Measurements from ENCODE around the gene PTGIS.
"Not testable (repeated sequence)": the region's sequence is repeated elsewhere in the genome, so short reads cannot be mapped to it uniquely, and the experiment has no call there.

The PTGIS gene
- 0 reads per million in 3 donors for total RNA-seq

DNA sequence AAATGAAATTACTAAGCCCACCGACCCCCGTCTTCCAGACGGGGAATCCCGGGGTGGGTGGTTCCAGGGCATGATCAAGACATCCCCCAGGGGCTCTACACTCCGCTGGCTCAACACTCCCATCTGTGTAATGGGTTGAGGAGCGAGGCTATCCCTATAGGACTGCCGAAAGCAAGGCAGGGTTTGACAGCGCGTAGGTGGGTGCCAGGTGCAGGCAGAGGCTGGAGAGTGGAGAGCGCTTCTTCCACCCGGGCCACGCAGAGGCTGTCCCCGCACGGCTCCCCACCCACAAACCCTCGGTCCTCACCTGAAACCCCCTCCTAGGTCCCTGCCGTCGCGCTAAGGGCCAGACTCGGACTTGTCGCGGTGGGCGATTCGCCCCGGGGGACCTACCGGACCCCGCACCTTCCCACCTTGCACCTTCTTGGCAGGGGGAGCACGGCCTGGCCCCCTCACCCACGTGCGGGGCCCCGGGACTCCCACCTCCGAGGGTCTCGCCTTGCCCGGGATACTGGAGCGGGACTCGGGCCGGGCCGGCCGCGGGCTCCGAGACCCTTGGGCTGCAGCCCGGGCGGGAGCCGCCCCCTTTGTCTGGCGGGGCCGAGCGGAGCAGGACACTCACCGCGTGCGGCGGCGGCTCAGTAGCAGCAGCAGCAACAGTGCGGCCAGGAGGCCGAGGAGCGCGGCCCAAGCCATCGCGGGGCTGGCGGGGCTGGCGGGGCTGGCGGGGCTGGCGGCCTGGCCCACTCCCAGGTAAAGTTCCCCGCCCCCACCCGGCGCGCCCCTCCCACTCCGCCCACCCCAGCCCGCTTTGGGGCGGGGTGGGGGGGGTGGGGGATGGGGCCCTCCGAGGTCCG is at the start of gene PTGIS:
TSS of gene PTGIS (minus strand) at position 717 of the 857 bp plus-strand sequence. CDS start at position 696, 21 bp downstream.
- Histone ChIP-seq H3K27ac (ENCODE audit: insufficient read depth, low read length, poor library complexity, severe bottlenecking) (no peak within 1 kb of the TSS), H3K36me3 (ENCODE audit: control insufficient read depth, insufficient read depth, low read length) (no peaks in the 10 kb centered on the region), H3K9me3 (ENCODE audit: control insufficient read depth, low read length) (no peaks in the 10 kb centered on the region), H3K4me3 (ENCODE audit: insufficient read depth, low read depth, low read length, poor library complexity, severe bottlenecking) (no peak within 1 kb of the TSS), H3K4me1 (ENCODE audit: control insufficient read depth, insufficient read depth, low read length, poor library complexity, severe bottlenecking) (peaks cover 5% of the 10 kb centered on the region), H3K27me3 (replicated peaks; ENCODE audit: control insufficient read depth, insufficient read depth, low read length, poor library complexity, severe bottlenecking) (peaks cover 11% of the 10 kb centered on the region)
- no peak for DNase-seq

DNA sequence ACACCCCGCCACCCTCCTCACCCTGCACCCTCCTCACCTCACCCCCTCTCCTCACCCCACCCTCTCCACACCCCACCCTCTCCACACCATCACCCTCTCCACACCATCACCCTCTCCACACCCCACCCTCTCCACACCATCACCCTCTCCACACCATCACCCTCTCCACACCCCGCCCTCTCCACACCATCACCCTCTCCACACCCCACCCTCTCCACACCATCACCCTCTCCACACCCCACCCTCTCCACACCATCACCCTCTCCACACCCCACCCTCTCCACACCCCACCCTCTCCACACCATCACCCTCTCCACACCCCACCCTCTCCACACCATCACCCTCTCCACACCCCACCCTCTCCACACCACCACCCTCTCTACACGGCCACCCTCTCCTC is 49.5 kb upstream of the PTGIS start:
- not testable (repeated sequence) for H3K9me3 ChIP-seq (ENCODE audit: control insufficient read depth, low read length); H3K4me3 ChIP-seq (ENCODE audit: insufficient read depth, low read depth, low read length, poor library complexity, severe bottlenecking); H3K27ac ChIP-seq (ENCODE audit: insufficient read depth, low read length, poor library complexity, severe bottlenecking); H3K27me3 ChIP-seq (replicated peaks; ENCODE audit: control insufficient read depth, insufficient read depth, low read length, poor library complexity, severe bottlenecking); H3K4me1 ChIP-seq (ENCODE audit: control insufficient read depth, insufficient read depth, low read length, poor library complexity, severe bottlenecking); H3K36me3 ChIP-seq (ENCODE audit: control insufficient read depth, insufficient read depth, low read length); DNase-seq

DNA sequence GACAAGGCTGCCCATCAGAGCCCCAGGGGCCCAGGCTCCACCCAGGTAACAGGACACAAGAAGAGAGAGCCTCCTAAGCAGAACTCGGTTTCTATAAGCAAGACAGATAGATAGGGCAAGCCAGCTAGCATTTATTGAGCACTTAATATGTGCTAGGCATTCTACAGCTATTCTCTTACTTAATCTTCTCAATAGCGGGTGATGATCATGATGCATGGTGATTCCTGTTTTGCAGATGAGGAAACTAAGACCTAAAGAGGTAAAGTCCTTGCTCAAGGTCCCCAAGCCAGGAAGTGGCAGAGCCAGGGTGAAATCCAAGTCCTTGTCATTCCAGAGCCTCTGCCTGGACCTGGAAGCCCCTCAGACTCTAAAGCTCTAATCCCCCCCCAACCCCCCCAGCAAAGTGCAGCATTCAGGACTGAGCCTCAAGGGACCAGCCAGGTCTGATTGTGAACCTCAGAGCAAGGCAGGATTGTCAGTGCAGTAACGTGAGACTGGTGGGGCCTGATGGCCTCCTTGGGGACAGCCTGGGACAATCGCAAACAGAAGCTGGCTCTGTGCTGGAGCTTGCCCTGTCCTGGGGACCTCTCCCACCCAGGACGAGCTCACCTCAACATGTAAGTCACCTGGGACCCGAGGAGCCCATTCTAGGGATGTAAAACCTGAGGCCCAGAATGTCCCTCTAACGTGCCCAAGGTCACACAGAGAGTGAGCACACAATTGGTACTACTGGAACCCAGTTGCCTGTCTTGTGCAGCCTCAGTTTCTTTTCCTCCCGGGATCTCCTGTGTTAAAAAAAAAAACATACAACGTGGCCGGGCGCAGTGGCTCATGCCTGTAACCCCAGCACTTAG is 48.4 kb upstream of the PTGIS start:
- no peak overlapping the region for H3K4me3 ChIP-seq (ENCODE audit: insufficient read depth, low read depth, low read length, poor library complexity, severe bottlenecking)
- no peaks in the 10 kb centered on the region for H3K27me3 ChIP-seq (replicated peaks; ENCODE audit: control insufficient read depth, insufficient read depth, low read length, poor library complexity, severe bottlenecking)
- no peaks in the 10 kb centered on the region for H3K4me1 ChIP-seq (ENCODE audit: control insufficient read depth, insufficient read depth, low read length, poor library complexity, severe bottlenecking)
- no peaks in the 10 kb centered on the region for H3K36me3 ChIP-seq (ENCODE audit: control insufficient read depth, insufficient read depth, low read length)
- no peak overlapping the region for H3K27ac ChIP-seq (ENCODE audit: insufficient read depth, low read length, poor library complexity, severe bottlenecking)
- no peaks in the 10 kb centered on the region for H3K9me3 ChIP-seq (ENCODE audit: control insufficient read depth, low read length)
- DNase-seq = no peak

DNA sequence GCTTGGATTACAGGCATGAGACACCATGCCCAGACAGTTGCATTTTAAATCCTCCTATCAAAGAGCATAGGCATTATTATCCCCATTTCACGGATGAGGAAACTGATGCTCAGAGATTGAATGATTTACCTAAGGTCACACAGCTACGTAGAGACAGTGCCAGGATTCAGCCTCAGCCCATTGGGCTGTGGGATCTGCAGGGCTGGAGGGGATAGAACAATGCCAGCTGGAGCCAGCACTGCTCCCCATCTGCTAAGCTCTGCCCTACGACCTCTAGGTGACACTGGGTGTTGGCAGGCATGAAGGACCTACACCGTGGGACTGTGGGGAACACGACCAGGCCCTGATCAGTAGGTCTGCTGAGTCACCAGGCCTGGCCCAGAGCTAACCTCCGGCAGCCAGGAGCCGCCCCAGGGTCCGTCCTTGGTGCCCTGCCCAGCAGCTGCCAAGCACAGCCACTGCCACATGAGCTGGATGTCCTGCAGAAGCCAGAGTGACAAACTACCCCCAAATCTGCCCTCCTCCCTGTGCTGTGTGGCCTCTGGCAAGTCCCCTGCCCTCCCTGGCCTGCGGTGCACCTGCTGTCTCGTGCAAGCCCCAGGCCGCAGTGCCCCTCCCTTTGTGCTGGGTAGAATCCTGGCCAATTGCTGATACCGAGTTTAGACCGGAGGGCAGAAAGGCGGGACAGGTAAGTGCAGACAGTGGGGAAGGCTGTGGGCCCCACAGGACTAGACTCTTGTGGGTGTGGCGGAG is 47.6 kb upstream of the PTGIS start:
- H3K27me3 ChIP-seq (replicated peaks; ENCODE audit: control insufficient read depth, insufficient read depth, low read length, poor library complexity, severe bottlenecking) = no peaks in the 10 kb centered on the region
- H3K27ac ChIP-seq (ENCODE audit: insufficient read depth, low read length, poor library complexity, severe bottlenecking) = no peak overlapping the region
- H3K36me3 ChIP-seq (ENCODE audit: control insufficient read depth, insufficient read depth, low read length) = no peaks in the 10 kb centered on the region
- peaks cover 4% of the 10 kb centered on the region for H3K4me1 ChIP-seq (ENCODE audit: control insufficient read depth, insufficient read depth, low read length, poor library complexity, severe bottlenecking)
- no peak for DNase-seq
- H3K9me3 ChIP-seq (ENCODE audit: control insufficient read depth, low read length) = no peaks in the 10 kb centered on the region
- H3K4me3 ChIP-seq (ENCODE audit: insufficient read depth, low read depth, low read length, poor library complexity, severe bottlenecking) = no peak overlapping the region

DNA sequence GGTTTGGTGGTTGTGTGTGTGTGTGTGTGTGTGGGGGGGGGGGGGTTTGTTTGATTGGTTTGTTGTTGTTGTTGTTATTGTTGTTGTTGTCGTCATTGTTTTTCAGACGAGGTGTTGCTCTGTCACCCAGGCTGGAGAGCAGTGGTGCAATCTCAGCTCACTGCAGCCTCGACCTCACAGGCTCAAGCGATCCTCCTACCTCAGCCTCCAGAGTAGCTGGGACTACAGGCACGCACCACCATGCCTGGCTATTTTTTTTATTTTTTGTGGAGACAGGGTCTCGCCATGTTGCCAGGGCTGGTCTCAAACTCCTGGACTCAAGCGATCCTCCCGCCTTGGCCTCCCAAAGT is 47.1 kb upstream of the PTGIS start:
- not testable (repeated sequence) for H3K27me3 ChIP-seq (replicated peaks; ENCODE audit: control insufficient read depth, insufficient read depth, low read length, poor library complexity, severe bottlenecking); DNase-seq; H3K27ac ChIP-seq (ENCODE audit: insufficient read depth, low read length, poor library complexity, severe bottlenecking); H3K4me1 ChIP-seq (ENCODE audit: control insufficient read depth, insufficient read depth, low read length, poor library complexity, severe bottlenecking); H3K36me3 ChIP-seq (ENCODE audit: control insufficient read depth, insufficient read depth, low read length); H3K4me3 ChIP-seq (ENCODE audit: insufficient read depth, low read depth, low read length, poor library complexity, severe bottlenecking); H3K9me3 ChIP-seq (ENCODE audit: control insufficient read depth, low read length)

DNA sequence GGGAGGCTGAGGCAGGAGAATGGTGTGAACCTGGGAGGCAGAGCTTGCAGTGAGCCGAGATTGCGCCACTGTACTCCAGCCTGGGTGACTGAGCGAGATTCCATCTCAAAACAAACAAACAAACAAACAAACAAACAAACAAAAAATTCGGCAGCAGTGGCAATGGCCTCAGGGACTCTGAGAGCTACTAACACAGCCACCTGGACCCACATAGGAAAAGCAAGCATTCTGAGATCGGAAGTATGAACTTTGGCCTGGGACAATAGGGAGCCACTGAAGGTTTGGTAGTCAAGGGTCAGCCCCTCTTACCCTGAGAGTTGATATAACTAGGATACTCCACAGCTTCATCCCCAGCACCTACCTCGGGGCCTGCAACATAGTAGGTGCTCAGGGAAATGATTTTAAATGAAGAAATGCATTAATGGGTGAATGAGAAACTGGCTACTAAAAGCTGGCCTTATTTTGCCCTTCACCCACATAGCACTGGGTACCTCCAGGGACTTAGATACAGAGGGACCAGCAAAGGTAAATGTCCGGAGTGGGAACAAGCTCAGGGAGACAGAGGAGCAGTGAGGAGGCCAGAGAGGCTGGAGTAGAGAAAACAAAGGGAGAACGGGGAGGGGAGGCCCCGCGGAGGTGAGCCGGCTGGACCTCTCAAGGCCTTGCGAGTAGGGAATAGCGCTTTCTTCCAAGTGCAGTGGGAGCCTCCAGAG is 46.6 kb upstream of the PTGIS start:
- no peaks in the 10 kb centered on the region for H3K36me3 ChIP-seq (ENCODE audit: control insufficient read depth, insufficient read depth, low read length)
- H3K27ac ChIP-seq (ENCODE audit: insufficient read depth, low read length, poor library complexity, severe bottlenecking) = no peak overlapping the region
- H3K27me3 ChIP-seq (replicated peaks; ENCODE audit: control insufficient read depth, insufficient read depth, low read length, poor library complexity, severe bottlenecking) = no peaks in the 10 kb centered on the region
- H3K4me3 ChIP-seq (ENCODE audit: insufficient read depth, low read depth, low read length, poor library complexity, severe bottlenecking) = no peak overlapping the region
- no peaks in the 10 kb centered on the region for H3K9me3 ChIP-seq (ENCODE audit: control insufficient read depth, low read length)
- no peak for DNase-seq
- peaks cover 6% of the 10 kb centered on the region for H3K4me1 ChIP-seq (ENCODE audit: control insufficient read depth, insufficient read depth, low read length, poor library complexity, severe bottlenecking)

DNA sequence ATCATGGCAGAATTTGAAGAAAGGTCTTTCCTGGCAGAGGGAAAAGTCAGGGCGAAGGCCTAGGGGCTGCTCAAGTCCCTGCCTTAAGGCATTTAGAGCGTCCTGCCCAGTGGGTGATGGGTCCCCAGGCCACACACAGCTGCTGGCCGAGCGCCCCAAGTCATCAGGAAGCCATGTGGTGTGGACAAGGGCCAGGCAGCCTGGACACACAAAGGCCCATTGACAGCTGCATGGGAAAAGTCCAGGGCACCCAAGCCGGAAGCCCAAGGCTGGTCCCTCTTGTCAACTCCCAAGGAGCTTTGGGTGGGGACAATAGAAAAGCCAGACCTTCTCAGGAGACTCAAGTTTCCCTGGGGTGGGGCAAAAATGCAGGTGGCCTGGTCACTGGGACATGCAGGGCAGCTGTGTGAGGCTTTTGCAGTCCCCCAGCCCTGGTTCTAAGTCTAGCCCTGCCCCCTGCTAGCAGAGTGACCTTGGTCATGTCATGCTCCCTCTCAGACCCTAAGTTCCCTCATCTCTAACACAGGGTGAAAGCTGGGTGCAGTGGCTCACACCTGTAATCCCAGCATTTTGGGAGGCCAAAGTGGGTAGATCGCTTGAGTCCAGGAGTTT is 44.3 kb upstream of the PTGIS start:
- no peak overlapping the region for H3K4me3 ChIP-seq (ENCODE audit: insufficient read depth, low read depth, low read length, poor library complexity, severe bottlenecking)
- no peak overlapping the region for H3K27ac ChIP-seq (ENCODE audit: insufficient read depth, low read length, poor library complexity, severe bottlenecking)

DNA sequence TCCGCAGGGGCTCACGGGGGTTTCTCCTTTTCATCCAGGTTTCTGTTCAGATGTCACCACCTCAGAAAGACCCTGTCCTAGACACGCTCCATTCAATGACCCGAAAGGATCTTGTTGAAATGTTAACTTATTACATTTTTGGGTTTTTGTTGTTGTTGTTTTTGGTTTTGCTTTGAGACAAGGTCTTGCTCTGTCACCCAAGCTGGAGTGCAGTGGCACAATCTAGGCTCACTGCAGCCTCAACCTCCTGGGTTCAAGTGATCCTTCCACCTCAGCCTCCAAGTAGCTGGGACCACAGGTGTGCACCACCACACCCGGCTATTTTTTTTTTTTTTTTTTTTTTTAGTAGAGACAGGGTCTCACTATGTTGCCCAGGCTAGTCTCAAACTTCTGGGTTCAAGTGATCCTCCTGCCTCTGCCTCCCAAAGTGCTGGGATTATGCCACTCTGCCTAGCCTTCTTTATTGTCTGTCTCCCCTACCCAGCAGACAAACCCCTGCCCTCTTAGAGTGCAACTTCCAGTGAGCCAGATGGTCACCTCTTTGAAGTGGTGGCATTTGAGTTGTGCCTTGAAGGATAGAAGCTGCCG is 43.7 kb upstream of the PTGIS start:
- not testable (repeated sequence) for H3K36me3 ChIP-seq (ENCODE audit: control insufficient read depth, insufficient read depth, low read length); H3K4me3 ChIP-seq (ENCODE audit: insufficient read depth, low read depth, low read length, poor library complexity, severe bottlenecking); H3K9me3 ChIP-seq (ENCODE audit: control insufficient read depth, low read length); DNase-seq; H3K27ac ChIP-seq (ENCODE audit: insufficient read depth, low read length, poor library complexity, severe bottlenecking); H3K4me1 ChIP-seq (ENCODE audit: control insufficient read depth, insufficient read depth, low read length, poor library complexity, severe bottlenecking); H3K27me3 ChIP-seq (replicated peaks; ENCODE audit: control insufficient read depth, insufficient read depth, low read length, poor library complexity, severe bottlenecking)

More for the DNA sequence above, 44.3 kb upstream of the PTGIS start:
- Histone ChIP-seq H3K9me3 (ENCODE audit: control insufficient read depth, low read length) (no peaks in the 10 kb centered on the region), H3K27me3 (replicated peaks; ENCODE audit: control insufficient read depth, insufficient read depth, low read length, poor library complexity, severe bottlenecking) (no peaks in the 10 kb centered on the region), H3K4me1 (ENCODE audit: control insufficient read depth, insufficient read depth, low read length, poor library complexity, severe bottlenecking) (peaks cover 6% of the 10 kb centered on the region), H3K36me3 (ENCODE audit: control insufficient read depth, insufficient read depth, low read length) (no peaks in the 10 kb centered on the region)
- no peak for DNase-seq

All from effector memory CD4-positive, alpha-beta T cell (primary cell).